Activated effector memory CD4-positive, alpha-beta T cell treated with anti-CD3 and anti-CD28 coated beads, Interleukin-2, amount 50 U/mL, for 16 hours (primary cell): ENCODE results near the gene FARSB.
"Not testable (repeated sequence)": the region's sequence is repeated elsewhere in the genome, so short reads cannot be mapped to it uniquely, and the experiment has no call there.

Experiments
- DNase-seq: peaks from one replicate; pipeline ENCODE4 v3.0.0-alpha.2; 2020

FARSB gene

DNA sequence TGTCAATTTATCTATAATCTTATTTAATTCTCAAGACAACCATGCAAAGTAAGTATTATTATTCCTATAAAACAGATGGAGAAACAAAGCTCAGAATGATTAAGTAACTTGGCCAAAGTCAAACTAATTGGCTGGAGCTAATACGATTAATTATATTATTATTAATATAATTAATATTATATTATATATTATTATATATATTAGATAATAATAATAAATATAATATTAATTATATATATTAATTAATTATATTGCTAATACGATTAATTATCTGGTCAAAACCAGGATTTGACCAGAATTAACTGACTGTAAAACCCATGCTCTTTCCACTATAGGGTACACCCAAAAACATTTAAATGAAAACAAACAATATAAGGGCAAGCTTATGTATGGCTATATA, 52.4 kb downstream of the FARSB start:
- DNase-seq: no peak

- DNase-seq: no peak
These were observed 57.3 kb downstream of the FARSB start for GRCh38 chr2:222598611-222599010.

GRCh38 chr2:222595581-222595980, 60.3 kb downstream of the FARSB start:
- DNase-seq: no peak

DNA sequence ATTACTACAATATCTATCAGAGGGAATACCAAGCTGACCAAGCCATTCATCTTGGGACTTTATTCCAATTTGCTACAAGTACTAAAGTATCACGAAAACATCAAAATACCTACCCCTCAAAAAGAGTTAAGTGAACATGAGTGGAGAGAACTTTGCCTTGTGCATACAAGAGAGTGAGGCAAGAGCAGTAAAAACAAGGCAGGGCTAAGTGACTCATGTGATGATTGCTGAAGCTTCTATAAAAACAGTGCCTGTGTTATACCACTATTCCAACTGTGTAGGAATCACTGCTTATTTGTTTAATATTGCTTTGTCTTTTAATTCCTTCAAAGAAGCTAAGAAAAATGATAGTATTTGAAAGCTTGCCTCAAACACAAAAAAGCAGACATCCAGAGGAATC, 61.2 kb downstream of the FARSB start:
- DNase-seq: no peak

DNA sequence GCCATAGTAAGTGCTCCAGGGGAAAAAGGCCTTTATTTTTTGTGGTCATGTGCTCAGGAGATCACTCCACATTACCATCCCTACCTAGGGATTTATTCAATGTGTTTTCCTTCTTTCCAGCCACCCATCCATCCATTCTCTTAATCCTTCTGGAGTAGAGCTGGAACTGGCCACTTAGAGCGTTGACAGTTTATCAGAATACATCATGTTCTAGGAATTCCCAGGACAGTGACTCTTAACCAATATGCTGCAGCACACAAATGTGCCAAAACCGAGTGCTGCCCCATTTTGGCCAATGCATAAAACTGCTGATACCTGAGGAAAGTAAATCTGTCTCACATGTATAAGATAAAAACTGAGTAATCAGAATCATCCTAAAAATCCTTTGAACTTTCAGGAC, 63.7 kb downstream of the FARSB start:
- DNase-seq: no peak

- DNase-seq: no peak
These were observed 64.2 kb downstream of the FARSB start for GRCh38 chr2:222591661-222592060.

- not testable (repeated sequence) for DNase-seq
These were observed 71.3 kb downstream of the FARSB start for GRCh38 chr2:222584589-222584988.

GRCh38 chr2:222582928-222583327, 73.0 kb downstream of the FARSB start:
- no peak for DNase-seq

- DNase-seq: no peak
These were observed 78.6 kb downstream of the FARSB start for GRCh38 chr2:222577341-222577740.

- DNase-seq: no peak
These were observed 79.5 kb downstream of the FARSB start for GRCh38 chr2:222576171-222577081.

DNA sequence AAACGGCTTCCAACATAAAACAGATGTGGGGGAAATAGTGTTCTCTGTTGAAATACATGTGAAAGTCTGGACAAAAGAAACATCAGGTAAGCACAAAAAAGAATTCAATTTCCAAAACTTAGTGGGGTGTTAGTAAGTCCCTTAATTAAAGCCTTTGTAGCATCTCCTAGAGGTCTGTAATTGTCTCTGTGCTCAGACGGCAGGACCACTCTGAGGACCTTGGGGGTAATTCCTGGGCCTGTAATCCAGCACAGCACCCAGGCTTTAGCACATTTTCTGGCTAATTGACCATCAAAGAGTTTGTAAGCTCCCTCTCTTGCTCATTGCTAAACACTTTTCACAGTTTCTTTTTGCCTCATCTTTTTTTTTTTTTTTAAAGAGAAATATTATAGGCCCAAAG, 80.3 kb downstream of the FARSB start:
- DNase-seq: no peak

- no peak for DNase-seq
These were observed 83.1 kb downstream of the FARSB start for GRCh38 chr2:222572751-222573174.

- DNase-seq: no peak
These were observed 83.6 kb downstream of the FARSB start for GRCh38 chr2:222572264-222572721.

GRCh38 chr2:222569826-222570225, 86.1 kb downstream of the FARSB start:
- DNase-seq: no peak

DNA sequence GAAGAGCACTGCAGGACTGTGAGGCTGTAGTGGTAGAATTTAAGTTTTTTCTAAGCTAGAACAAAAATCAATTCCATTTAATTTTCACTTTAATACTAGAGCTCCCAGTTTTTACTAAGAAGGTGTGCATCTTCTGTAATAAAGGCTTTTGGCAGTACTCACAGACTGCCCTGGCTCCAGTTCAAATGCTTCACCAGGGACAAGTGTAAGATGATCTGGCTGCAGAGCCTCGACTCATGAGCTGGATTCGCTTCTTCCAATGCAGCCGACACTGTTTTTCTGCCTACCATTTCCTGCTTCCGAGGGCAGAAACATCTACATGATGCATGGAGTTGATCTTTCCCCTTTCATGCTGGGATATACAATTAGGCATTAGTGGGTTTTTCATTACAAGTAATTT, 87.0 kb downstream of the FARSB start:
- no peak for DNase-seq

- no peak for DNase-seq
These were observed 89.7 kb downstream of the FARSB start for GRCh38 chr2:222566229-222566628.

- no peak for DNase-seq
These were observed 92.0 kb downstream of the FARSB start for GRCh38 chr2:222563936-222564335.

- DNase-seq: no peak
These were observed 92.7 kb downstream of the FARSB start for GRCh38 chr2:222563106-222563718.

- DNase-seq: no peak
These were observed 93.9 kb downstream of the FARSB start for GRCh38 chr2:222561817-222562645.

- DNase-seq: no peak
These were observed 94.7 kb downstream of the FARSB start for GRCh38 chr2:222561151-222561550.

DNA sequence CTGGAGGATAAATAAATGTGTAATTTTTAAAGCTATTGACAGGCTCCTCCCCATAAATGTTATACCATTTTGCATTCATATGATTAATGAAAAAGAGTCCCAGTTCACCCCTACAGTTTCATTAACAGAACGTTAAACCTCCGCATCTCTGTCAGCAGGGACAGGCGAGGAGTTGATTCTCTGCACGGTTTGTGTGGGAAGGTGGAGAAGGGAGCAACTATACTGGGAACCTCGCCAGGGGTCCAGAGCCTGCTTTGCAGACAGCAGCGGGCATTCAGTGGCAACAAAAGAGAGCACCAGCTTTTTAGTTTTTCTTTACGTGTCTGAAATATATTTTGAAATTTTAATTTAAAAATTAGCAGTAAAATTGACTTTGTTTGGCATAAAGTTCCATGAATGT, 101.4 kb downstream of the FARSB start:
- no peak for DNase-seq

DNA sequence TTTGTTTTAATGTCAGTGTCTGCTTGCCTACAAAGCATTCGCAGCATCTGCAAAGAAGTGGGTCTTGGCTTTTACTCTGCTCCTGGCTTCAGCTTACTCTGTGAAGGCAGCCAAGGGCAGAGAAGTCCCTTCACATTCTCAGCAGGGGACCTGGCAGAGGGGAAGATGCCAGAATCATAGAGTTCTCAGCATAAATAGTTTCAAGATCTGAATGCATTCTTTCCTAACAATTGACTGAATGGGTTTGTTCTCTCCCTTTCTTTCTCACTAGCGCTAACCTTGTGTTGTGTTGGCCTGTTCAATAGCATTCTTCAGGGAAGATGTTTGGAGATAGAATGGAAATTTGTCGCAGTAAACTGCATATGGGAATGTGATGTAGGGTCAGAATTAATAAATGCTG, 106.9 kb downstream of the FARSB start:
- DNase-seq: no peak

DNA sequence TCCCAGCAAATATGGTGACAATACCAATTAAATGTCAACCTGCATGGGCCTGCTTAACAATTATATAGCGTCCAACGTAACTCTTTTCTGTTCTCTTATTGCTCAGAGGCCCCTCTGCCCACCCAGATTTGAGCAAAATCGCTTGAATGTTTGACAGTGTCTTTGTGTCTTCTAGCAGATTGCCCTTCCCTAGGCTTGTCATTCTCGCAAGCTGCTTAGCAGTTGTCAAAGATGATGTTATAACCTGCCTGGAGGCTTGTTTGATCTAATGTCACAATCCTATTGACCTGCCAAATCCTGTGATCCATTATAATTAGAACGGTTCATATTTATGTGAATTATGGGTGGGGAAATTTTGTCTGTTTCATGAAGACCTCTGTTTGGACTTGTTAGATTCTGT, 108.8 kb downstream of the FARSB start:
- DNase-seq: no peak
